Measurements from ENCODE around the gene HINT2. TPM values are rescaled to one million over a fixed set of nuclear protein-coding genes. Genes with fewer than 3 reads are reported as not detected.

Gene HINT2
- total RNA-seq, 1 donor from 2014 or later, result 5.8 TPM

DNA sequence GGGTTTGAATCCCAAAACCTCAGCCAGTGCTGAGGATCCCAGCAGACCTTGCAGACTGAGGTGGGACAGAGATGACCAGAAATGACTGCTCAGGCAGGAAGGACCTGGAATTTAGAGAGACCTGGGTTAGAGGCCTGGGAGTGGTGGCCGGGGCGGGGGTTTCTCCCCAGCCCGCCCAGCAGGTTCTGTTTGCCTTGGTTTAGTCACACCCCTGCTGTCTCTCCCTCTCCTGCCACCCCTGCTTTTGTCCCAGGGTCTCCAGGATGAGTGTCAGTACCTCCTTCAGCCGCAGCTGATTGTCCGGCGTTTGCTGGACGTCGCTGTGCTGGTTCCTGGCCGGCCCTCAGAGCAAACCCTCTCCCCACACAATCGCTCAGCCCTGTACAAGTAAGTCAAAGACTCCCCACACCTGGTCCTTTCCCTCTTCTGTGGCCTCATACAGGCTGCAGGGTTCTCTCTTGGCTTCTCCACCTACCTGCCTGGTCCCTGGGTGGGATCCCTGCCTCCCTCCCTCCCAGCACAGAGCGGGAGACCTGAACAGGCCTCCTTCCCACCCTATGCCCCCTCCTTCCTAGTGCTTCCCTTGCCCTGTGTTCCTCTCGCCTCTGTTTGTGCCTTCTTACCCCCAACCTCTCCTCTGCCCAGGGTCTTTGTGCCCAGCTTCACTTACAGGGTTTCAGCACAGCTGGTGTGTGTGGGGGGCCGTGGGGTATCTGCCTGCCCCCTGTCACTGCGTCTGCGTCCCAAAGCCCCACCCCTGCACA is 26.2 kb upstream of the HINT2 start:
- DNase-seq, result no peak

DNA sequence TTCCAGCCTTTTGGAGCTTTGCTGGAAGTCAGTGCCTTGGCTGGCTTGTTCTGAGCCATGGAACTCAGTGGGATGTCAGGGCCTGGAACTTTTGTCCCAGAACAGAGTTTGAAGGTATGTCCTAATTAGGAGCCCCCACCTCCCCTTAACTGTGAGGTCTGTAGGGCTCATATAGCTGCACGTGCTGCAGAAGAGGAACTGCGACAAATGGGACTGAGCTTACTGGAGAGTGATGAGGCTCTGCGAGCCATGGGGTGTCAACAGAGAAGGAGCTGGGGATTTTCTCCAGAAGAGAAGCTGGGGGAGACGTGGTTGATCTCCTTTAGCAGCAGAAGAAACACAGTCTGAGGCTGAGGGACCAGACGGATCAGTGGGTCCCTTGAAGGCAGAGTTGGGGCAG is 25.1 kb upstream of the HINT2 start:
- no peak for DNase-seq

DNA sequence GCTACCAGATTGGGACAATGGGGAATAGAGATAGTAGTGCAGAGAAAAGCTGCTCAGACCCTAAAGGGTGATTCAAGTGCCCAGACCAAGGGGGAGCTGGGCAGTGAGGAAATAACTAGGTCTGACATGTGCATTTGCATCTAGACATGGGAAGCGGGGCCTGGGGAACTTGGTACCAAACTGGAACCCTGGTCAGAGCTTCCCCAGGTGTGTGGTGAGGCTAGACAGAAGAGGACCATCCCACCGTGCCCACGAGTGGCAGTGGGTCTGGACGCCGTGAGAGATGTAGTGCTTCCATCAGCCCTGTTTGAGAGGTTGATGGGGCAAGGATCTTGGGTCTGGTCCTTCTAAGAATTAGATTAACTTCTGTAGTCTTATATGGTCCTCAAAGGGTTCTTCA is 21.8 kb upstream of the HINT2 start:
- no peak for DNase-seq

DNA sequence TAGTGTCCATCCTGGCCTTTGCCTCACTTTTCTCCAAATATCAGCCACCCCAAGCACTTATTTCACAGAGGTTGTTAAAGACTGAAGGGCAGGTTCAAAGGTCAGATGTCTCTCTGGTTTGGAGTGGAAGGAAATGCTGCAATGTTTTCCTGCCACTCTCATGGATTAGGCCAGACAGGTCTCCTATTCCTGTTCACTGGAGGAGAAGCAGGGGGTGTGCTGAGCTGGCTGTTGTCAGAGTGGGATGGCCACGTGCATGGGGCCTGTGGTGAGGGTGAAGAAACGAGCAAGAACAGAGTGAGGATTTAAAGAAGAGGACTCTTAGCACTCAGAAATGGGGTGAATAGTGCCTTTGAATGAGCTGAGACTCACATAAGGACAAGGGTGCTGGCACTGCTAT is 20.9 kb upstream of the HINT2 start:
- no peak for DNase-seq

DNA sequence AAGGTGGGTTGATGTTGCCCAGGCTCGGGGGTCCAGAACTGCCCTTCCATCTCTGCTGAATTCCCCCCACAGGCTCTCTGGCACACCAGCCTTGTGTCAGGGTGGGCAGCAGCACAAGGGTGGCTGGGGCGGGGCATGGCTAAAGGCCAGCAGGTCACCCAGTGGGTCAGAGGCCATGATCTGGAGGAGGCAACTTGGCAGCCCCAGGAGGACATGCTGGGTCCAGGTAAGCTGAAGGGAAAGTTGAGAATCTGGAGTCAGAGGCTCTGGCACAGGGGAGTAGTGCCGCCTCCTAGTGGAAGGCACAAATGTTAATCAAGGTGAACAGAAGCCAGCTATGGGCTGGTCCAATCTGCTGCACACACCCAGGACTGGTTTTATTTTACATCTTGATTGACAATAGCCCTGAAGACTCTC is 20.4 kb upstream of the HINT2 start:
- peak; percentile 19 for DNase-seq

DNA sequence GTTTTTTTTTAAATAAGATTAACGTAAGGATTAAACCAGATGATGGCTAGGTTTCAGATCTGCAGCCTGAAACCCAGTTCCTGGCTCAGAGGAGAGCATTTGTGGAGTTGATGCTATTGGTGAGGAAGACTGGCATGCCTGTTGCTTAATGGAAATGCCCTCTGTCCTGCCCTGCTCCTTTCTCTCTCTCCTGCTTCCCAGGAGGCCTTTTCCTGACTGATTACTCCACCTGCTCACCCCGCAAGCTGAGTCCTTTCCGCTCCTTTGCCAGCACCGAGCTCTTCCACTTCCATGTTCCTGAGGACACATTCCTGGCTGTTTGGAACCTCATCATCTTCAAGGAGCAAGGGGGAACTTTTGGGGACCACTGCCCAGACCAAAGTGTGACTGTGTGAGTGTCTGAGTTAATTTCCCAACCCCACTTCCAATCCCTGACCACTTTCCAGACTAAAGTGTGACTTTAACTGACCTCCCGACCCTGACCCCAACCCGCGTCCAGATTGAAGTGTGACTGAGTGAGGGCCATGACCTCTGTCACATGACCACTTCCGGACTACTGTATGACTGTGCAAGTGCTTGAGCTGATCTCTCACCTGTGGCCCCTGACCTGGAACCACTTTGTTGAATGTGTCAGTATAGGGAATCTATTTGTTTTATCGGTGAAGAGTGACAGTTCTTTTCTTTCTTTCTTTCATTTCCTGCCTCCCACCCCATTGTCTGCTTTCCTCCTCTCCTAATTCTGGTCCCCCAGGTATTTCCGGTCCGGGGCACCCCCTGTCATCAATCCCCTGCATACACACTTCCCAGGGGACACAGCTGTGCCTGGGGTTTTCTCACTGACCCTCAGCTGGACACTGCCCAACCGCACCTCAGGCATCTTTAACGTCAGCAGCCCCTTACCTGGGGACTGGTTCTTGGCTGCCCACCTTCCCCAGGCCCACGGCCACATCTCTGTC is 19.7 kb upstream of the HINT2 start:
- DNase-seq, result no peak

DNA sequence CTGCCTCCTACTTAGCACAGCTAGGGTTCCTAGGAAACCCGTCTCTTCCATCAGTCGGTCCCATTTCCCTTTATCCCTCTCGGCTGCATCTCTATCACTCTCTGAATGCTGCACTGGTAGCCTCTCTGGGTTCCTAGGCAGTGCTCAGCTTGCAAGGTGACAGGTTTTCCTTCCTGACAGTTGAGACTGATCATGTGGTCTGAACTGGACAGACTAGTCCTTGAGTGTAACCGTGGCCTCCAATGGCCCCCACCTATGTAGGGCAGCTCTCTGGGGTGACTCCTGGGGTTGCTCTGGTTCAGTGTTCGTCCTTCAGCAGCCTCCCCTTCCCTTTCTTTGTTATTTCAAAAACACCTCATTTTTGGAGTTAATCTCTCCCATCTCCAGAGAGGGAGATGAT is 18.0 kb upstream of the HINT2 start:
- DNase-seq, result no peak

DNA sequence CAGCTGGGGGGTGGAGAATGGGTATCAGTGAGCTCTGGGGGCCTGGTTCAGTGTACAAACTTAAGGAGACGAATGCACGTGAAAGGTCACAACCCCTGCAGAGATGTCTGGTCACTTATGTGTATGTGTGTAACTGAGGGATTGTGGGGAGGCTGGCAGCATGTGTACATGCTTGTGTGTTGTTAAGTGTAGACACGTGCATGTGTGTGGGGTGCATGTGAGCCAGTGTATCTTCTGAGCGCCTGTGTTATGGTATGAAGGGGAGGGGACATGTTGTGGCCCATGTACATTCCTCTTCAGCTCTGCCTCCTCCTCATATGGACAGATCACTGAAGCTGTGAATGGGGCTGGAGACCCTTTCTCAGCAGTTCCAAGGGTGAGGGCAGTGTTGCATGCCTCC is 16.2 kb upstream of the HINT2 start:
- DNase-seq, result no peak

DNA sequence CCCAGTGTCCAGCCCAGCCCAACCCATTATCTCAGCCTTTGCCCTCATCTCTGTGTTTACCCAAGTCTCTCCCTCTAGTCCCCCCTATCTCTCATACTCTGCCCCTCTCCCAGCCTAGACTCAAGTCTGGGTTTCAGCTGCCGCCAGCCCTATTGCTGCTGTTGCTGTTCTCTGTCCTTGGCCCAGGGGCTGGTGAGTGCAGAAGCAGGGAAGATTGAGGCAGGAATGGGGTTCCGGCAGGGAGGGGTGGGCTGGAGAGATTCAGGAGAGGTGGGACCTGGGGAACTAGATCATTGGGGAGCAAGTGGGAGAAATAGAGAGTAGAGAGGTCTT is 14.9 kb upstream of the HINT2 start:
- DNase-seq, result no peak

DNA sequence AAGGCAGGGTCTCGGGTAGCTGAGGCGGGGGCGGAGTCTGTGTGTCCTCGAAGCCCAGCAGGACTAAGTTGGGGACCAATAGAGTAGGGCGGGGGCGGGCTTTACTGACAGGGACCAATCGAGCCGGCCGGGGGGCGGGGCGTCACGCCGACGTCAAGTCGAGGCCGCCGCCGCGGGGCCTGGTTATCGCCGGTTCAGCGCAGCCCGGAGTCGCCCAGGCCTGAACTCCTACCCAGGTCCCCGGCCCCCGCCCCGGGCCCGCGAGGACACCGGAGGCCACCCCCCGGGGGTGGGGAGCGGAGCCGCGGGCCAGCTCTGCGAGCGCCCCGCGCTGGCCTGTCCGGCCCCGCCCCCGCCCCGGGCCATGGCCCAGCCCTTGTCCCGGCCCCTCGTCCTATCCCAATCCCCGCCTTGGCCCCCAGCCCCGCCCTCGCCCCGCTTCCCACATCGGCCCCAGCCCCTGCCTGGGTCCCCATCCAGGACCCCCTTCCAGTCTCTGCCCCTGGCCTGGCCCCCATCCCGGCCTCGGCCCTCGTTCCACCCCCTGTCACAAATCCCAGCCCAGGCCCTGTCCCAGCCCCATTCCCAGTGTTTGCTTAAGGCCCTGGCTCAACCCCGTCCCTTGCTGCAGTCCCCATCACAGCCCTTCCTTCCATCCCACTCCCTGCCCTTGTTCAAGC is 14.4 kb upstream of the HINT2 start, which contains the start of gene TMEM8B:
TSS of gene TMEM8B (plus strand) at position 145 of the 680 bp plus-strand sequence. CDS start at position 365, 220 bp downstream.
- peak; percentile 94 for DNase-seq

DNA sequence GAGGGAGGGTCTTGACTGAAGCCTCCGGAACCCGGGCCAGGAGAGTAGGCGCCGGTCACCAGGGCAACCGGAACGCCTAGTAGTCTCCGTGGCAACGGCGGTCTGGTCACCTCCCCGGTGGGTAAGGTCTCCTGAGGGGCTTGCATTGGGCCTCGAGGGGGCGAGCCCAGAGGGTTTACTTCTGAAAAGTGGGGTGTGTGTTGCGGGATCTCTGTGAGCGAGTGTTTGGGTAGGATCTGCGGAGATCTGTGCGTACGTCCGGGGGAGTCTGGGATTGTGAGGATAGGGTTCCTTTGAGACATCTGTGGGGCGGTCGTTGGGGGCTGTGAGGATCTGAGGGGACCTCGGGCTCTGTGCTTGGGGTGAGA is 13.9 kb upstream of the HINT2 start, which contains the start of gene FAM221B:
TSS of gene FAM221B (minus strand) at position 17 of the 368 bp plus-strand sequence. CDS start 2,571 bp downstream, outside the sequence.
- no peak for DNase-seq

DNA sequence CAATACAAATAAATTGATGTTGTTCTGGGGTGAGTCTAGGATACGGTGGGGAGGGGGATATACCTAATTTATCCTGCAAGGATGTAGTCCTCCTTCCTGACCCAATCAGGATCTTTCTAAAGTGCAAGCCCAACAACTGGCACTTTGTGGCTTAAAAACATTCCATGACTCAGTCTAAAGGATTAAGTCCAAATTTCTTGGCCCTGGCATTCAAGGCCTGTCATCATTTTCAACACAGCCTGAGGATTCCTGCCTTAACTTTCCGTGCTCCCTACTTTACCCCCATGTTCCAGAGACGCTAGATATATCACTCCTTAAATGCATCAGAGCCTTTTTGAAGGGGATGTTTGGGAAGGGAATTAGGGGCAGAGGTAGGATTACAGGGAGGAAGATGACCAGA is 12.6 kb upstream of the HINT2 start:
- no peak for DNase-seq

DNA sequence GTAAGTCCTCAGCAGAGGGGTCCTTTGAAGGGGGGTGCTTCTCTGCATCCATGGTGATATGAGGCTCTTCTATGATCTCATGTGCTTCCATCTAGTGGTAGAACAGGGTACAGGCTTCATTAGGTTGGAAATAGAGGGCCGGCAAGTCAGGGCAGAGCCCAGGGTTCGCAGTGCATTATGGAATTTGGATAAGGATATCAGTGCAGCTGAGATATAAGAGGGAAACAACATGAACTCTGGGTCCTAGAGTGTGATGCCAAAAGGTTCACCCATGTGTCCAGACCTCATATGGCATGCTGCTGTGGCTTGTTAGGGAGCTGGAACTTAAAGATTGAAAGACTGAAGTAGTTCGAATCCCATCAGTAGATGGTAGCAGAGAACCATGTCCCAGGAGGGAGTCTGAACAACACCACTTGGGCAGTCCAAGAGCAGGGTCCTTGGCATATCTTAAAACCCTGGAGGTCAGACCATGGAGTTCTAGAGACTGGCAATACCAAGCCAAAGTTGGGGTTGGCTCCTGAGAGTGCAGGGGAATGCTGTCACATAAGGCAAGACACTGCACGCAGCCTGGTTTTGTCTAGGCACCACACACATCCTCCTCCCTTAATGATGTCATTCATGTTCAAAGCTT is 11.3 kb upstream of the HINT2 start:
- DNase-seq, result peak; percentile 81

DNA sequence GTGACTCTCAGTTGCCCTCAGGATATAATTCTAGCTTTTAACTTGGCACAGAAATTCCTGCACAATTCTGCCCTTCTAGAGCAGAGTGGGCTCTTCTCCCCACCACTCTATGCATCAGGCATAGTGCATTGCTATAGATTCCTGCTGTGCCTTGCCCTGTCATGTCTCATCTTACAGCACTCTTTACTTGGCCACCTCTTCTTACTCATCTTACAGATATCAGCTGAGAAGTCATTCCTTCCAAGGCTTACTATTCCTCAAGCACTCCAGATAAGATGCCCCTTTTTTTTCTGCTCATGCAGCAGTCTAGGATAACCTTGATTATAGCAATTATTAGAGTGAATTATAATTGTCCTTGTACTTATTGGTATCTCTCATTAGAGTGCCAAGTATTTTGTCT is 8.1 kb upstream of the HINT2 start:
- no peak for DNase-seq

DNA sequence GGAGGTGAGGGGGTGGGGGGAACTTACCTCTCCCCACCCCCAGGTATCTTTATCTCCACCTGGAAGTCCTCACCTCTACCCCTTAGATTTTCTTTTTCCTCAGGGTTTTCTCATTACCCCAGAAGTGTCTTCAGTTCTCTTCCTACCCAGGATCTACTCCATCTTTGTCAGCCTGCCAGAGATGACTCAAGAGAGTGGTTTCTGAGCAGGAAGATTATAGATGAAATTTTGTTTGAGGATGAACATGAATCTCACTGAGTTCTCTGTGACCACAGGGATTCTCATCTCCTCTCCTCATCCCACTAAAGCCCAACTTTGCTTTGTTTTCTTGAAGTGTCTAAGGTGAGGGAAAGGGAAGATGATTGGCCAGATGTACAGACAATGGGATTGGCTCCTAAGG is 5.2 kb upstream of the HINT2 start:
- DNase-seq, result no peak

DNA sequence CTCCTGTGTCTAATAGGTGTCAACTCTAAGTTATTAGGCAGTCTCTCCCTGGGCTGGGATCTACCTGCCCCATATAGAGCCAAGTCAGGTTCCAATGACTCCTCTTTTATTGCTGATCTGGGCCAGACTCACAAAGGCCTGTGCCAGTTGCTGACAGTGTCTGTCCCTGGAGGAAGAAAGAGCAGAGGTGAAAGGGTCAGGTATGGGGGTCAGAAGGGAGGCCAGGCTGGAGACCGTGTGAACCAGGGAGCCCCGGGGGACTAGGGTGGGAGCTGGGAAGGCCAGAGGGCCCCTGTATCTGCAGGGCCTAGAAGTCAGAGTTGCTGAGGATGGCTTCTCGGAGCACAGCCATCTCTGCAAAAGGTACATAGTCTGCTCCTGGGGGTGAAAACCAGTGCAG is 3.5 kb upstream of the HINT2 start:
- no peak for DNase-seq

DNA sequence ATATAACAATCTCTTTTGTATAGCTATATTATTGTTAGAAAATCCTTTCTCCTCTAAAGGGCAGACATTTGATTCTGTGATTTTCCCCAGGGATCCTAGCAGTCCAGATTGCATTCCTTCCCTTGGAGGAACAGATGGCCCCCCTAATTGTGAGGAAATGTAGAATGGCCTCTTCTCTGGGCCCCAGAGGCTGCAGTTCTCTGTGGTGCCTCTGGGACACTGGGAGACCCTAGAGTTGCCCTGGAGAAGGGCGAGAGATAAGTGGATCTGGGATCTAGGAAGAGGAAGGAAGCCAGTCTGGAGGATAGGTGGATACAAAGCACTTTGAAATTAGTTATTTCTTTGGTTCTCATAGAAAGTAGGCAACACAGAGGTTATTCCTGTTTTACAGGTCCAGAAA is 1.9 kb upstream of the HINT2 start:
- DNase-seq, result no peak

DNA sequence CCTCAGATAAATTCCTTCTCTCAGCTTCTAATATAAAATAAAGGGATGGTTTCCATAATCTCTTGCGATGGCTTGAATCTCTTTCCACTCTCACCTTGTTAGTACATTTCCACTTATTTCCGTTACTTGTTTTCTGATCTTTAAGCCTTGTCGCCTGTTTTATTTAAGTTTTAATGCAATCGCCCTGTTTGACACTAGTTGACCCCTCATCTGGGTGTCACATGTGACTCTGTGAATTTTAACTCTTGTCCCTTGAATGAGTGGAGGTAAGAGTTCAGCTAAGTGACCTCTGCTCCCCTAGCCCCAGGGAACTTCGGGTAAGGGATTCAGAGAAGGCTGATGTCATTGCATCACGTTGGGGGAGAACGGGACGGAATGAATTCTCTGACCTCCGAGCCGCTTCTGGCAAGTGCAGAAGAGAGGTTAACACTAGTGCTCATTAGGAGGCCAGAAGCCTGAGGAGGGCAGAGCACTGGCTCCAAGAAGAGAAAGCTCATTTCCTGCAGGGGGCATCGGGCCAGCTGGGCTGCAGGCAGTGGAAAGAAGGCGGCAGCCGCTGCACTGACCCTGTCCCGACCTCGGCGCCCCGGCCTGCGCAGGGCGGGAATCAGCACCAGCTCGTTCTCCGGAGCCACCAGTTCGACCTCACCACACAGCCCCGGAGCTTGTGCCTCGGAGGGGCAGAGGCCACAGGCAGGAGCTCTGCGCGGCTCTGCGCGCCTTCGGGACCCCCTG is 569 bp downstream of the HINT2 start:
- DNase-seq, result peak; percentile 68

DNA sequence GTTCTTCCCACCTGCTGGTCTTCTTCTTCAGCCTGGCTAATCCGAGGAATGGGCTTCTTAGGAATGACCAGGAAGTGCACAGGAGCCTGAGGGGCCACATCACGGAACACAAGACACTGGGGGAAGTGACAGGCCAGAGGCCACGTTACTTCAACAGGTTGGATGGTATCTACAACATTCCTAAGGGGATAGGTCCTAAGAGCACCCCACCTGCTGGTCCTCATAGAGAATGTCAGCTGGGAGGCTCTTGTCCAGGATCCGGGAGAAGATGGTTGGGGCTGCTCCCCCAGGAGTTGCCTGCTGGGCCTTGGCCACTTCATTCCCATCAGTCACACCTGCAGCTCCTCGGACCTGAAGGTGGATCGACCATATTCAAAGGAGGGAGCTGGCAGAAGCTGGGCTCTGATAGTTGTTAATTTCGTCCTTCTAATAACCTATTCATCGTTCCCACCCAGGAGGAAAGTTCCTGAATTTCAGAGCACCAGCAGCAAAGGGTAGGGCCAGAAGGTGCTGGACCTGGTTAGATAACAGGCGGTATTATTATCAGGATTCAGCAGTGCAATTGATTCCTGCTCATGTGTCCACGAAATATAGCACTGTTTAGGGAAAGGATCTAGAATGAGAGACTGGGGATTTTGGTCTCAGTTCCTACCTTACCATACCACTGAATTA is 1.3 kb downstream of the HINT2 start:
- peak; percentile 66 for DNase-seq

DNA sequence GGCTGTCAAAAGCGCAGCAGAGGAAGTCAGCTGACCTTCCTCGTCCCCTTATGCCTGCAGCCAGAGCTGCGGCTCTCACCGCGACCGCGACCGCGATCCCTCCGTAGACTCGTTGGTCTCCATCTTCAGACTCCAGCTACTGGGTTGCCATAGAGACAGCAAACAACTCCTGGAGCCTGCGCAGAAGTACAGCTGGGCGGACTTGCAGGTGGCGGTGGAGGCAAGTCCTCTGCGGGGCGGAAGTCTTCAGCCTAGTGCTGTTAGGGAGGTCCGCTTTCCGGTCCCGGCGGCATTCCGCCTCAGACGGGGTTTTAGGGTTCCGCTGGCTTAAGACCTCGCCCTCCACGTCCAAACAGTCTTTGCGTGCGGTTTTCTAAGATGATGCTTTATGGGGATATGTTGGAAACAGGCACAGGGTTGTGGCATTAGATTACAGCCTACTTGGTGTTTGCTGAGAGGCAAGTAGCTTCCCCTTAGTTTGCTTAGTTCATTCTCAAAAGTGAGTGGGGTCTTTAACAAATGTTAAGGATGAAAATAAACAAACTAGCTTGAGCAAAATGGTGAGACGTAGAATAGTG is 2.7 kb downstream of the HINT2 start, which contains the start of gene SPAG8:
TSS of gene SPAG8 (minus strand) at position 238 of the 578 bp plus-strand sequence. CDS start at position 123, 115 bp downstream.
- DNase-seq, result peak; percentile 94
